HCEC 1CT (cell line): ENCODE measurements around the gene NYAP1.

Experiments
- DNase-seq: peaks from one replicate; pipeline ENCODE4 v3.0.0-alpha.2; 2017

NYAP1 gene

DNA sequence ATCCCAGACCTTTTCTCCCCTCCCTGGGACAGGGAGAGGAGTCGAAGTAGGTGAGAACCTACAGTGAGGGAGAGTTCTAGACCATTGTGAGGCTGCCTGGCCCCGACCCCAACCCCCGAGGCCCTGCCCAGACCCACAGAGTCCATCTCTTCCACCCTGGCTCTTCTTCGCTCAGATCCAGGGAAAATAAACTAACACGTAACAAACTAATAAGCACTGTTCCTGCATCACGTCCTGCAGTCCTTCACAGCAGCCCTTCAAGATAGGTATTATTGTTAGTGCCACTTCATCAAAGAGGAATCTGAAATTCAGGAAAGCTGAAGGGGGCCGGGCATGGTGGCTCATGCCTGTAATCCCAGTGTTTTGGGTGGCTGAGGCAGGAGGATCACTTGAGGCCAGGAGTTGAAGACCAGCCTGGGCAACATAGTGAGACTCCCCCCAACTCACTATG is 19.5 kb upstream of the NYAP1 start, which contains the start of gene SPACDR:
Gene SPACDR, minus strand, starts transcription at position 51 of the 451 bp plus-strand sequence. CDS start 235 bp downstream, outside the sequence.
- DNase-seq = peak; percentile 40

DNA sequence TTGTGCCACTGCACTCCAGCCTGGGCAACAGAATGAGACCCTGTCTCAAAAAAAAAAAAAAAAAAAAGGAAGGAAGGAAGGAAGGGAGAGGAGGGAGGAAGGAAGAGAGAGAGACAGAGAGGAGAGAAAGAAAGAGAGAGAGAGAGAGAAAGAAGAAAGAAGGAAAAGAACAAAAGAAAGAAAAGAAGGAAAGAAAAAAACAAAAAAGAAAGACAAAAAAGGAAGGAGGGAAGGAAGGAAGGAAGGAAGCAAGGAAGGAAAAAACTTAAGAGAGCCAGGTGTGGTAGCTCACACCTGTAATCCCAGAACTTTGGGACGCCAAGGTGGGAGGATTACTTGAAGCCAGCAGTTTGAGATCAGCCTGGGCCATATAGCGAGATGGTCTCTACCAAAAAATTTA is 18.9 kb upstream of the NYAP1 start:
- no peak for DNase-seq

DNA sequence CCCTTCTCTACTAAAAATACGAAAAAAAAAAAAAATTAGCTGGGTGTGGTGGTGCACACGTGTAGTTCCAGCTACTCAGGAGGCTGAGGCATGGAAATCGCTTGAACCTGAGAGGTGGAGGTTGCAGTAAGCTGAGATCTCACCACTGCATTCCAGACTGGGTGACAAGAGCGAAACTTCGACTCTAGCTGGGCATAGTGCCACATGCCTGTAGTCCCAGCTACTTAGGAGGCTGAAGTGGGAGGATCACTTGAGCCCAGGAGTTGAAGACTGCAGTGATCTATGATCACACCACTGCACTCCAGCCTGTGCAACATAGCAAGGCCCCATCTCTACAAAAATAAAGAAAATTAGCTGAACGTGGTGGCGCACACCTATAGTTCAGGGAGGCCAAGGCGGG is 18.4 kb upstream of the NYAP1 start:
- no peak for DNase-seq

DNA sequence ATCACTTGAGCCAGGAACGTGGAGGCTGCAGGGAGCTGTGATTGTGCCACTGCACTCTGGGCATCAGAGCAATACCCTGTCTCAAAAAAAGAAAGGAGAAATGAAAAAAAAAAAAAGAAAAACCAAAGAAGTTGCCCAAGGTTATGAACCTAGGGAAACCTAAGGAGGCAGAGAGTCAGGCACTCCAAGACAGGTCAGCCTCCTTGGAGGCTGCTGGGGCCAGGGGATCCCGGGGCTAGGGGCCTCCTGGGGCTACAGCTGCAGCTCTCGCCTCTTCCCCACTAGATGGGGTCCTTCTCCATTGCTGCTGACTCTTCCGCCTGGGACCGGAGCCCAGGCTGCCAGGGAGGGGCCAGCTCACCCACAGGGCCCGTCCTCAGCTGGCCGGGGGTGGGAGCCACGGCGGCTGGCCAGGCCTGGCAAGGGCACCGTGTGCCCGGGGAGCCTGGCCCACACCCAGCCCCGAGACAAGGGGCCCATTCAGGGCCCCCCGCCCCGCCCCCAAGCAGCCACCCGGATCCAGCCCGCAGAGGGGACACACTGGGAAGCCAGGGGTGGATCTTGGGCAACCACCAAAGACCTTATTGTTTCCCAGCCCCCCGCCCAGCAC is 17.9 kb upstream of the NYAP1 start:
- DNase-seq = peak; percentile 72

DNA sequence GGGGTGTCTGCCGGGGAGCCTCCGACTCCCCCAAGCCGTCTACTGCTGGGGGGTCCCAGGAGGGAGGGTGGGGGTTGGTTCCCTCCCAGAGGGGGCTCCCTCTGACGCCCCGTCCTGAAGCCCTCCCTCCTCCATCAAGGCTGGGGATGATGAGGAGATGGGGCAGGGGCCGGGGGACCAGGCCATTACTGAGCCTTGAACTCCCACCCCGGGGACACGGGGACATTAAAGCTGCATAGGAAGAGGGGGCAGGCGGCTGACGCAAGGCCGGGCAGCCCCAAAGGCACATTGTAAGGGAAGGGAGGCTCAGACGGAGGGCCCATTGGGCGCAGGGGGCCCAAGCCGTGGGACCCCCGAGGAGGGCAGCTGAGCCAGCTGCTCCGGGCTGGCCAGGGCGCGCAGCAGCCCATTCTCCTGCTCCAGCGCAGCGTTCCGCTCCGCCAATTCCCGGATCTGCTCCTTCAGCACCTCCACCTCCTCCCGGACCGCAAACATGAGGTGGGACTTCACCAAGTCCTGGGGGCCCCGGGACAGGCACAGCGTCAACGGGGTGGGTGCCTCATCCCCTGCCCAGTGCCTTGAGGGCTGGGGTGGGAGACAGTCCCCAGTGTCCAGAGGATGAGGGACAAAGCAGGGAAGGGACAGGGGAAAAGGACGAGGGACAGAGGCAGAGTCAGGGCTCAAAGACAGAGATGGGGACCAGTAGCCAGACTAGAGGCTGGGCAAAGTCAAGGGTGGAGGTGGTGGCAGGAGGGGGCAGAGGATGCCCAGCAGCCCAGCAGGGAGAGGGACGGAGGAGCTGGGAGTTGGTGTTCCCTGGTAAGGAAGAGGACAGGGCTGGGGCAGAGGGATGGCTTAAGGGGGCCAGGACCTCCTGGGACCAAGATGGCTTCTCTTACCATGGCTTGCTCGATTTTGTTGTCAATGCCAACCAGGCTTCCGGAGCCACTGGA is 16.8 kb upstream of the NYAP1 start:
- no peak for DNase-seq

DNA sequence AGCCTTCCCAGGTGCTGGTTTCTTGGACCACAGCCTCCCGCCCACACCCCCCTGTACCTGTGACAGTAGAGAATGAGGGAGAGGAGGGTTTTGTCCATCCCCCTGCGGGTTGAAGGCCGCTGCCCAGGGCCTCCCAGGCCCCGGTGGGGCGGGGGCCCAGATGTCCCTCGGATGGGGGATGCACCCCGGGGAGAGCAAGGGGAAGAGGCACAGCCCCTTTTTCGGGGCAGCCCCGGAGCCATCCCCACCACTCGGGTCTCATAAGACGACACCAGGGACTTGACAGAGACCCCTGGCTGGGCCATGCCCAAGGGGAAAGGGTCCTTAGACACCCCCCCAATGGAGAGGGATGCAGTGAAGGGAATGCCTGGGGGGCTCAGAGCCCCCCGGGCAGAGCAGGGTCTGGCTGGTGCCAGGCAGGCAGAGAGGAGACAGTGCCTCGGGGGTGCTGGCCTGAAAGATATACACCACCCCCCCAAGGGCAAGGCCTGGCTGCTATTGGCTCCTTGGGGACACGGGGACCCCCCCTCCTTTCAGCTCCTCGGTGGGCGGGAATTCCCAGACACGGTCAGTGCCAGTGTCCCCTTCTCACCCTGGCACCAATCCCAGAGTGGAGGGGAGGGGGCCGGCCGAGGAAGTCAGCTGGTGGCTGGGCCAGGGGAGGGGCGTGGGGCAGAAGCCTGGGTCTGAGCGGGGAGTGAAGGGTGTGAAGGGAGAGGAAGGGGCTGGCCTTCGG is 15.9 kb upstream of the NYAP1 start:
- DNase-seq = no peak

DNA sequence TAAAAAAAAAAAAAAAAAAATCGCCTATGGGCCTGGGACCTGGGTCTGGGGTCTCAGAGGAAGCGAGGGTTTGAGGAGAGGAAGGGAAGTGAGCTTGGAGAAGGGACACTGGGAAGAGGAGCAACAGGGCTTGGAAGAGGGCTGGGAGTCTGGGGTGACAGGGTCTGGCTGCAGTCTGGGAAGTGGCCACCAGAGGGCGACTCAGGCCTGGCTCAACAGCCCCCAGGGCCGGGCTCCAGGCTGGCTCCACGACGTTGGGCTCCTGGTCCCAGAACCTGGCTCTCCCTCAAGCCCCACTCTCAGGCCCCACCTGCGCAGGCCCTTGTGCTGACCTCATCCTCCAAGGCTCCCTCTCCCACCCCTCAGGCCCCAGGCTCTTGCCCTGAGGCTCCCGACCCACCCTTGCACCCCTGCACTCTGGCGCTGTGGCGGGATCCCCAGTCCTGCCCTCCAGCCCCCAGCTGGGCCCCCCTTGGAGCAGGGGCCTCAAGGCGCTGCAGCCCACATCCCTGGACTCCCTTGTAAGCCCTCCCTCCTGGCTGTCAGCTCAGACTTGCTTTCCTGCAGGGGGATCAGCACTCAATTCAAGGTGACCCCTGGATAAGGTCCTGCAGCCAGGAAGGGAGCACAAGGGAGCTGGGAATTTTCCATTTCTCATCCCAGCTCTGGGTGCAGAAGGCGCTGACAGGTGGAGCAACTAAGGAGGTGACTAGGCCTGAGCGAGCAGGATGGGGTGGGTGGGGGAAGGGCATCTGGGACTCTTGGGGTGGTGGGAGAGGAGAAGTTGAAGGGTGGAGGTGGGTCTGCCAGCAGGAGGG is 14.3 kb upstream of the NYAP1 start:
- DNase-seq = peak; percentile 53

DNA sequence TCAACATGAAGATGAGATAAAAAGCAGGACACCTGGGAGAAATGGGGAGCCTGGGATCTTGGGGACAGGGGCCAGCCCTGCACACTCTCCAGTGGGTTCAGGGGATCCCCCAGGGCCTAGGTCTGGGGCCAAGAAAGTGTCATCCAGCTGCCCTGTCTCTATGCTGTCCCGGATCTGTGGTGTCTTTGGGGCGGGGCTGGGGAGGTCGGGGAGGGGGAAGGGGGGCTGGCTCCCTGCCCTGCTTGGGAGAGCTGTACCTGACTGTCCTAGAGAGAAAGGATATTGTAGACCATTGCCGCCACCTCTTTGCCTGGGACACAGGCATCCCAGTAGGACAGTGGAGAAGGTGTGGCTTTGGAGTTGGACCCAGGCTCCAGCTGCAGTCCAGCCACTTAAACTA is 12.7 kb upstream of the NYAP1 start:
- no peak for DNase-seq

DNA sequence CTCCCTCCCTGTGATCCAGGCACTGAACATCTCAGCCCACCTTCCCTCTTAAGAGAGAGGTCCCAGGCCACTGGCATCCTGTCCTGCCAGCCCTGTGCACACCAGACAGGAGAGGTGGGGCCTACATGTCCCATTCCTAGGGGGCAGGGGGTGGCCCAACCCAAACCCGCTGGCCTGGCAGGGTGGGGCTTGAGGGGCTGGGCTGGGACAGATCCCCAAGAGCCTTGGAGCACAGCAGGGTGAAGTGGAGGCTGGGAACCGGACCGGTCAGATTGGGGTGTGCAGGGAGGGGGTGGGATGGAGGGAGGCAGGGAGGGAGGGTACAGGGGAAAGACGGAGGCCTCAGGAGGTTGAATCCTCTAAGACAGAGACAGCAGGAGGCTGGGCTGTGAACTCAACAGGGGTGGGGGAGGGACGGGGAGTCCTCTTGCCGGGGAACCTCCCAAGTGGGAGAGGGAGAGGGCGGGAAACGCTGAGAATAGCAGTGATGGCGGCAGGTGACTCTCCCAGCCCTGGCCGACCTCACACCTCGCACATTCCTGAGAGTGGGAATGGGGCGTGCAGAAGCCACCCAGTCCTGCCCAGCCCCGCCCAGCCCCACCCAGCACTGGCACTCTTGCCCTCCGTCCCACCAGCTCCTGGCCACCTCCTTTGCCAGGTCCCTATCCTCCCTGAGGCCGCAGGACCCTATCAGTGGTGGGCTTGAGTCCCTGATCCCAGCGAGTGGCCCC is 11.4 kb upstream of the NYAP1 start:
- no peak for DNase-seq

DNA sequence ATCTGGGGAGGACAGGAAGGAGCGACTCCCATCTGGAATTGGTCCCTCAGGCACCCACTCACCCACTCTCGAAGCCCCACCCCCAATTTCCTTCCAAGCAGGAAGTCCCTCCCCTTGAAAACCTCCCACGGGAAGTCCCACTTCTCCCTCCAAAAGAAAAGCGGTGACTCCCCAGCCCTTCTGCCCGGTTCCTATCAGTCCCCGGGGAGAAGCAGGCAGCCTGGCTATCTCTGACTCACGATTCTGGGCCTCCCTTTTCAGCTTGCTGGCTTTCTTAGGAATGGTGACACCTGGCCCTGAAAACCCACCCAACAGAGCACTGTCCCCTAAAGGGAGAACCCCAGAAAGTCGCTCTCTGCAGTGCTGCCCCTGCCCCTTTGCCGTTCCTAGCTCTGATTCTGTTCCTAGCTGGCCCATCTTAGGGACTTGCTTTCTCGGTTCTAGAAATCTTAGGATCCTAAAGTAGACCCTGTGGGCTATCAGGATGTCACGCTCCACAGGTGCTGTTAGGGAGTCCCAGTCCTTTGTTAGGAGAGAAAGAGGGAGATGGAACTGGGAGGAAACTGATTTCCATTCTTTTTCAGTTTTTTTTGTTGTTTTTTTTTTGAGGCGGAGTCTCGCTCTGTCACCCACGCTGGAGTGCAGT is 10.8 kb upstream of the NYAP1 start:
- no peak for DNase-seq

DNA sequence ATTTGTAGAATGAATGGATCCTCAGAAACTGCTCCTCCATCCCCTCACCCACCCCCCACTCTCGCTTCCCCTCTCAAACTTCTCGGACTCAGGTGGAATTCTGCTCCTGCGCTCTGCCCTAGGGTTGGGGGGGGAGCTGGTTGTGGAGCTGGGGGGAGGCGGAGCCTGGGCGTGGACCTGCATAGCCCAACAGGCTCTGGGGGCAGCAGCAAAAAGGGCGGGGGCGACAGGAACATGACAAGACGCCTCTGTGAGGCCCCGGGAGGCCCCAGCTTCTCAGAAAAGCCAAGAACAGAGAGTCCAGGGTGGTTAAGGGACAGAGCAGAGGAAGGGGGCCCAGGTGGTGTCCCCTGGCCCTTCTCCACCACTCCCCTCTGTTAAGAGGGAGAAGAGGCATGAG is 8.2 kb upstream of the NYAP1 start:
- no peak for DNase-seq

DNA sequence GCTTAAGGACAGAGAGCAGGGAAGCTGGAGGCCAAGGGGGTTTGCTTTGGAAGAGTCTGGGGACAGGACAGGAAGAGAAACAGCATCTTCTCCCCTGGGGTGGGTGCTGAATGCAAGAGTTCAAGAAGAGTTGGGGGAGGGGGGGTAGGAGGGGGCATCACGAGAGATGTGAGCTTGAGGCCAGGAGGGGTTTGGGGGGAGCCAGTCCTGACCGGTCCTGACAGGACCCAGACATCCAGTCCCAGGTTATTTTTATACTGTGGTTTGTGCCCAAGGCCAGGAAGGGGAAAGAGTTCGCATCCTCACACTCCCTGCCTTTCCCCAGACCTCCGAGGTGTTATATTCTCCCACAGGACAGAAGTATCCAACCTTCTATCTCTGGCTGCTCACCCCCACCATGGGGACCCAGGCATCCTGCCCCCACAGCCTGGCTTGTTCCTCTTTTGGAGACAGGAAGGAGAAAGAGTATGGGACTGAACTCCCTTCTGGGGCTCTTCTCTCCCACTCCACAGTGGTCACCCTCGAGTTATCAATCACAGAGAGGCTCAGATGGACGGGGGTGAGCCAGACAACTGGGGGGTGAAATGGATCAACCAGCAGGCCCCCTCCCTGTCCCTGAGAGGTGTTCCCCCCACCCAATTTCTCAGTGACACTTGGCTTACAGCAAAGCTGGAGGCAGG is 7.5 kb upstream of the NYAP1 start:
- no peak for DNase-seq

DNA sequence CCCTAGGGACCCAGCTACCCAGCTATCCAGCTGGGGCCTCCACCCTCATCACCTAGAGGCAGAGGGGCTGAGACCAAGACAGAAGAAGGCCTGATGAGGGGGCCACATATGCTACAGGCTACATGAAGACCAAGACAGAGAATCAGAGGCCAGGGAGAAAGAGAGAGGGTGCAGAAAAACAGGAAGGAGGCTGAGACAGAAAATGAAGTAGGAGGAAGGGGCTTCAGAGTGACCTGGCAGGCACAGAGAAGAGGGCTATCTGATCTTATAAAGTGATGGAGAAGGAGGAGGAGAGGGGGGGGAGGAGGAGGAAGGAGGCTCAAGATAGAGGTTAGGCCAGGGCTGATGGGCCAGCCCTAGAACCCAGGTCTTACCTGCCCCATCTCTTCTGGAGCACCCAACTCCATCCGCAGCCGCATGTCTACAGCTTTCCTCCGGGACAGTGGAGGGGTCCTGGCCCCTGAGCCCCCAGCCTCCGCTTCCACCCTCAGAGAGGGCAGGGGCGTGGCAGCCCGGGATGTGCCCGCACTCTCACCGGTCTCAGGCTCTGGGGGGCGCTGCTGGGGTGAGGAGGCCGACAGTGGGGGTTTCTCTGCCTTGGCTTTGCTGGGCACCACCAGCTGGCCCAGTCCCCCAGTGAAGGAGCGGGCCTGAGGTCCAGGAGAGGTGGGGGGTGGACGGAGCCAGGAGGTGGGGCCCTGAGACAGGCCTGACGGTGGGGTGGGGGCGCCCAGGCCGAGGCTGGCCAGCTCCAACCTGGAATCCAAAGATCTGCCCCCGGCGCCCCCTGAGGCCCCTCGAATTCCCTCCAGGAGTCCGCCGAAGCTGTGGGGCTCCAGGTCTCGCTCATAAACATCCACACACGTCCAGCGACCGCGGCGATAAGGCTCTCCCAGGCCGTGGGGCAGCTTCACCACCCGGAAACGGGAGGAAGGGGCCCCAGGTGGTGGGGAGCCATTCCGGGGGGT is 6.5 kb upstream of the NYAP1 start:
- DNase-seq = no peak

DNA sequence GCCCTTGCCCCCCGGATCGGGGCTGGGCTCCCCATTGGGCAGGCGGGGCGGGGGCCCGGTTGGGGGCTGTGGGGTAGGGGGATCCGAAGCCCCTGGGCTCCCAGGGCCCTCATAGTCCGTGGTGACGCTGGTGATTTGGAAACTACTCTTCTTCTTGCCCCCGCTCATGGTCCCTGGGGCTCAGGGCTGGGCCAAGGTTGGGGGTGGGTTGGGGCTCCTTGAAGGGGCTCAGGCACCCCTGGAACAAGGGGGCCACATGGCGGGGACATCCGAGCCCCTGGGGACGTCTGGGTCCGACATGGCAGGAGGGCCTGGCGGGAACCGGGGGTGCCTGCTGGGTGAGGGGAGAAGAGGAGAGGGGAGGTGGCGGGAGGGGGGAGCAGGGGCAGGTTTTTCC is 5.9 kb upstream of the NYAP1 start:
- DNase-seq = no peak

DNA sequence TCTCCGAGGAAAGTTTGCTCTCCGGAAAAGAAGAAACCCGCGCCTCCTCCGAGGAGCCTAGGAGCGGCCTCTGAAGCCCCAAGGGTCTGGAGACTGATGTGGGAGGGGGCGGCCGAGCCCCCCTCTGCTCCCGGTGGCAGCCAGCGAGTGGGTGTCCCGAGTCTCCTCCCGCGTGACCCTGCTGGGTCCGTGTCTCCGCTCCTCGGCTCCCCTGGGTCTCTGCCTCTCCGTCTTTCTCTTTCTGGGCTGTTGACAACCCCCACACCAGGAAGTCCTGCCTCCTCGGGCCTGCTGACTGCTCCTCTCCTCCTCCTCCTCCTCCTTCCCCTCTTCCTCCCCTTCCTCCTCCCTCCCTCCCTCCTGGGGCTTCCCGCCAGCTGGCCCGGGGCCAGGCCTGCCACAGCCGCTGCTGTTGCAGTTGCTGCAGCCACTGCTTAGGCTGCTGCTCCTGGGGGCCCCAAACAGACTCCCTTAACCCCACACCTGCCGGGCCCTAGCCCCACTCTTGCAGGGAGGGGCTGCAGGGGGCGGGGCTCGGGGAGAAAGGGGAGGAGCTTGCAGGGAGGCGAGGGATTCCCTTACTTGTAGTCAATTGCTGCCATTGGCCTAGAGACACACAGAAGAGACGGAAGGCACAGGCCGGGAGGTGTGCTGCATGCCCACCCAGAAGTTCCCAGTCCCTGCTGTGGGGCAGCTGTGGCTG is 4.6 kb upstream of the NYAP1 start, which contains the start of gene TSC22D4:
Gene TSC22D4, minus strand, starts transcription at position 257 of the 703 bp plus-strand sequence. CDS start 1,176 bp downstream, outside the sequence.
- DNase-seq = peak; percentile 92

DNA sequence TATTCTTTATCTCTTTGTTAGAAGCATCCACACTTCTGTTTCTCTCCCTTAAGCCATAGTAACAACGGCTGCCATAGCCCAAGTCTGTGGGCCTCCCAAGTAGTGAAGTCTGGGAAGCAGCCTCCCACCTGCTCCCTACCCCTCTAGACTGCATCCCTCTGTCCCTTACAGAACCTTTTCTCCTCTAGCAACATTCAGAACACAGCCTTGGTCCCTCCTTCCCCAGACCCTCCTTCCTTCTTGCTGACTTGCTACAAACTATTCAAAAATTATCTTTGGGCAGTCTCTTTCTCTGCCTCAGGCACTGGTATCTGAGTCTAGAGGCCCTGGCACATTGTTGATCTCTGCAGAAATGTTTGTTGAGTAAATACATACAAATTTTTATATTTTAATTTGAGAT is 2.3 kb upstream of the NYAP1 start:
- DNase-seq = no peak

DNA sequence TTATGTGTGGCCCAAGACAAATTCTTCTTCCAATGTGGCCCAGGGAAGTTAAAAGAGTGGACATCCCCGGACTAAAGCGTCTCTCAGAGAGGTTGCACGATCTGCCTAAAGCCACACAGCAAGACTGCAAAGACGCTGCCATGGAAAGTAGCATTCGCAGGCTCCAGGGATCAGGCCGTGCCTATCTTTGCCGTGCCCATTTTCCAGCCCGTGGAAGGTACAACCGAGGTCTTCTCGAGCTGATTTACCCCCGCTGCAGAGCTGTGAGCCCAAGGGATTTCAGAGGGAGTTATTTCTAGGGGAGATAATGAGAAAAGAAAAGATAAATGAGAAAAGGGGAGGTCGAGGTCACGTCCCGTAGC is 1.0 kb upstream of the NYAP1 start:
- DNase-seq = no peak

DNA sequence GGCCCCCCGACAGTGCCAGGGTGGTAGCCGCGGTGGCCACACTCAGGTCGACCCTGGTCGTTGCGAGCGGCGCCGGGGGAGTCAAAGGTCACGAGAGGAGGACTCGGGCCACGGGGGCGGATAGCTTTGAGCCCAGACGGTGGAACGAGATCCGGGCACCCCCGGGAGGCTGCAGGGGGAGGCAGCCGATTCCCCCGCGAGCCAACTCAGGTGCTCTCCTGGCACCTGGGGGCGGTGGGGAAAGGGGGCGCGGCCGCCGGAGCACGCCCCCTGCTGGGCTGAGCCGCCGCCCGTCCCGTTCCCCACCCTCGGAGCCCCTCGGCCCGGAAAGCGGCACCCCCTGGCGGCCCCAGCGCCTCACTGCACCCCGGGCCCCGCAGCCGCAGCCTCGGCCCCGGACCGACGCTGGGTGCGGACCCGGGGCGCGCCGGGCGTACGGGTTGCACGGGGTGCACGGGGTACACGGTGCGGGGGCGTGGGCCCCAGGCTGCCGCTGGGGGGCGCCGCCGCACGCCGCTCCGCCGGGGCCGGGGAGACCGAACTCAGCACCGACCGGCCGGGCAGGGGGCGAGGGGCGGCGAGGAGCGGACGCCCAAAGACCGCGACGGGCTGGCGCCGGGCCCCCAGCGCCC is 521 bp upstream of the NYAP1 start:
- DNase-seq = peak; percentile 63
